Left hindlimb (tissue), 1 donor: ENCODE results near the gene KIF1C.

Experiments
- DNase-seq: peaks from one replicate; pipeline ENCODE4 v3.0.0-alpha.2; 2018

KIF1C gene

GRCh38 chr17:4997302-4998026, at the start of gene KIF1C, which contains the start of gene INCA1:
Gene KIF1C, plus strand, starts transcription at chr17:4997950. Its CDS starts 2,297 bp downstream, at chr17:5000247.
Gene INCA1, minus strand, starts transcription at chr17:4997522. Its CDS starts 3,085 bp downstream, at chr17:4994437.
- DNase-seq, result peak; percentile 95

GRCh38 chr17:4948166-4948930, 49.4 kb upstream of the KIF1C start, which contains the start of gene PFN1:
Gene PFN1, minus strand, starts transcription at chr17:4948530. Its CDS starts 136 bp downstream, at chr17:4948394.
- peak; percentile 94 for DNase-seq

- DNase-seq, result peak; percentile 92
These were observed 48.8 kb upstream of the KIF1C start for GRCh38 chr17:4948931-4949320.

- peak; percentile 79 for DNase-seq
These were observed 48.3 kb upstream of the KIF1C start for GRCh38 chr17:4949321-4950074.

- DNase-seq, result peak; percentile 48
These were observed 47.5 kb upstream of the KIF1C start for GRCh38 chr17:4950075-4950745.

GRCh38 chr17:4950746-4951204, 47.0 kb upstream of the KIF1C start, which contains the start of gene ENO3:
Gene ENO3, plus strand, starts transcription at chr17:4951119. Its CDS starts 711 bp downstream, at chr17:4951830.
- no peak for DNase-seq

- DNase-seq, result no peak
These were observed 46.3 kb upstream of the KIF1C start for GRCh38 chr17:4951486-4951885.

GRCh38 chr17:4953451-4953961, 44.2 kb upstream of the KIF1C start:
- DNase-seq, result peak; percentile 79

- DNase-seq, result no peak
These were observed 42.7 kb upstream of the KIF1C start for GRCh38 chr17:4955091-4955490.

GRCh38 chr17:4956493-4957061, 41.2 kb upstream of the KIF1C start:
- DNase-seq, result no peak

- DNase-seq, result no peak
These were observed 39.6 kb upstream of the KIF1C start for GRCh38 chr17:4958102-4958501.

GRCh38 chr17:4959261-4959965, 38.3 kb upstream of the KIF1C start:
- DNase-seq, result no peak

GRCh38 chr17:4960279-4960922, 37.3 kb upstream of the KIF1C start:
- no peak for DNase-seq

GRCh38 chr17:4965311-4965986, 32.3 kb upstream of the KIF1C start:
- no peak for DNase-seq

- DNase-seq, result peak; percentile 99
These were observed 30.8 kb upstream of the KIF1C start for GRCh38 chr17:4966844-4967538.

GRCh38 chr17:4967539-4968485, 29.9 kb upstream of the KIF1C start, which contains the start of gene SPAG7:
Gene SPAG7, minus strand, starts transcription at chr17:4967817. Its CDS starts 13 bp downstream, at chr17:4967804.
- DNase-seq, result peak; percentile 98

- no peak for DNase-seq
These were observed 29.2 kb upstream of the KIF1C start for GRCh38 chr17:4968486-4969046.
